Keratinocyte (primary cell): ENCODE measurements around the gene DLGAP1. TPM values are rescaled to one million over a fixed set of nuclear protein-coding genes. Genes with fewer than 3 reads are reported as not detected.

ENCODE experiments used
- DNase-seq: peaks from one replicate; pipeline ENCODE4 v3.0.0-alpha.2; 2011; ENCODE audit warnings: low read depth, missing footprints, low spot score
- FAIRE-seq: peaks from 2 replicates; lab custom pipeline; 2011; peaks lifted over from hg19 to GRCh38; lab: Jason Lieb, UNC
- H2AFZ ChIP-seq: 2 replicates; pipeline ENCODE4 v1.6.0; 2012; ENCODE audit warnings: low read length, control low read depth, inconsistent platforms; ENCODE audit not compliant: control insufficient read depth
- H3K27ac ChIP-seq: 2 replicates; pipeline ENCODE4 v1.5.1; 2011; ENCODE audit warnings: low read length; ENCODE audit not compliant: control insufficient read depth, insufficient read depth
- H3K27me3 ChIP-seq: 3 replicates; pipeline ENCODE4 v1.6.0; 2011; ENCODE audit warnings: low read length; ENCODE audit not compliant: control insufficient read depth, insufficient read depth; ENCODE audit errors: extremely low read depth
- H3K36me3 ChIP-seq, 2 experiments: 2 replicates in 1 of 2; 3 replicates in 1 of 2; pipeline ENCODE4 v1.5.1; 2011; ENCODE audit warnings: low read length in 2 of 2, mild to moderate bottlenecking in 1 of 2; ENCODE audit not compliant: control insufficient read depth in 2 of 2, insufficient read depth in 2 of 2; ENCODE audit errors: extremely low read depth in 1 of 2
- H3K4me1 ChIP-seq: 3 replicates; pipeline ENCODE4 v1.5.1; 2011; ENCODE audit warnings: low read length; ENCODE audit not compliant: control insufficient read depth, insufficient read depth; ENCODE audit errors: extremely low read depth
- H3K4me2 ChIP-seq: 3 replicates; pipeline ENCODE4 v1.6.0; 2011; ENCODE audit warnings: low read depth, low read length; ENCODE audit not compliant: control insufficient read depth, insufficient read depth; ENCODE audit errors: extremely low read depth
- H3K4me3 ChIP-seq, 3 experiments: fragments of 200-600 bp in 1 of 3; sonication (generic) in 1 of 3; 2 replicates in 2 of 3; 3 replicates in 1 of 3; pipeline ENCODE4 v1.5.1; 2011 to 2016; ENCODE audit warnings: low read length in 3 of 3, mild to moderate bottlenecking in 3 of 3, control low read depth in 2 of 3, inconsistent platforms in 1 of 3, low read depth in 1 of 3, mixed read lengths in 1 of 3, mixed run types in 1 of 3, moderate library complexity in 1 of 3; ENCODE audit not compliant: control insufficient read depth in 2 of 3, insufficient read depth in 2 of 3; ENCODE audit errors: extremely low read depth in 1 of 3
- H3K79me2 ChIP-seq: 2 replicates; pipeline ENCODE4 v1.6.0; 2012; ENCODE audit warnings: low read length; ENCODE audit not compliant: control insufficient read depth, insufficient read depth
- H3K9ac ChIP-seq: 3 replicates; pipeline ENCODE4 v1.6.0; 2011; ENCODE audit warnings: low read length; ENCODE audit not compliant: control insufficient read depth, insufficient read depth; ENCODE audit errors: extremely low read depth
- H3K9me1 ChIP-seq: 3 replicates; pipeline ENCODE4 v1.6.0; 2011; ENCODE audit warnings: low read length; ENCODE audit not compliant: control insufficient read depth, insufficient read depth; ENCODE audit errors: extremely low read depth
- H3K9me3 ChIP-seq: 2 replicates; pipeline ENCODE4 v1.5.1; 2012; ENCODE audit warnings: low read depth, low read length; ENCODE audit not compliant: control insufficient read depth
- H4K20me1 ChIP-seq: 3 replicates; pipeline ENCODE4 v1.6.0; 2011; ENCODE audit warnings: low read length; ENCODE audit not compliant: control insufficient read depth, insufficient read depth; ENCODE audit errors: extremely low read depth
- CTCF ChIP-seq, 3 experiments: IDR thresholded peaks in 1 of 3; conservative IDR thresholded peaks in 1 of 3; optimal IDR thresholded peaks in 1 of 3; 2 replicates in 2 of 3; 3 replicates in 1 of 3; pipeline versions ENCODE3 to v1.5.1; 2011; ENCODE audit warnings: low read length in 3 of 3, mild to moderate bottlenecking in 3 of 3, moderate library complexity in 2 of 3, control low read depth in 1 of 3, inconsistent platforms in 1 of 3; ENCODE audit not compliant: insufficient read depth in 2 of 3; ENCODE audit errors: extremely low read depth in 1 of 3
- EZH2 ChIP-seq: IDR thresholded peaks from one replicate; pipeline ENCODE4 v1.6.1; 2012; ENCODE audit warnings: inconsistent platforms, mild to moderate bottlenecking, low read length, moderate library complexity
- dilution Hi-C: fragments of 300-500 bp; cut with MboI; formaldehyde crosslinking; loops from one replicate; pipeline ENCODE4 v1.7.0; 2020; ENCODE audit warnings: low sequenced_read_pairs; ENCODE audit not compliant: extremely low pct_ligation_motif_present
- polyA plus RNA-seq, 5 experiments: library from polyadenylated mRNA; depleted of rRNA in 3 of 5; stranded (reverse) in 3 of 5; stranded (forward) in 1 of 5; unstranded in 1 of 5; fragments of >200 nt; gene quantifications; 1 replicate in 1 of 5; 2 replicates in 3 of 5; 3 replicates in 1 of 5; pipeline versions ENCODE4 v1.2.1 to v1.2.3, GENCODE V29; 2011 to 2012; ENCODE audit warnings: missing spikeins in 2 of 5, low read depth in 1 of 5, low replicate concordance in 1 of 5

Gene DLGAP1
- polyA plus RNA-seq, 1 donor (not counting 4 experiments of a cell fraction or from before 2014, with no cell fraction given), result not detected

DNA sequence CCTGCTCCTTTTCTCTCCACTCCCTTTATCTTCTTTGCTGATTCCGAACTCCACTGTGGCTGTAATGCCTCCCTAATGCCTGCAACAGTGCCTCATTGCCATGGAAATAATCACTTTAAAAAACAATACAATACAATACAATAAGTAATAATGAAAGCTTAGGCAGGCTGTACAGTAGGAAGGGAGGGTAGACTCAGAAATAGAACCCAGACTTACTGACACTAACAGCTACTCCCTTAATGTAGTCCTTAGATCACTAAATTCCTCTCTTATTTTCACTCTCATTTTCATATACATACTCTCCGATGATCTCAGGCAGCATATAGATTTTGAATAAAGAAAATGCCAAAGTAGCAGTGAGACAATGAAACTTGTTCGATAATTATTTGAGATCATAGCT is 70.2 kb downstream of the DLGAP1 start:
- Histone ChIP-seq H3K4me1 (no peaks in the 10 kb centered on the region), H3K9ac (no peak overlapping the region), H3K27me3 (no peaks in the 10 kb centered on the region), H3K27ac (no peak overlapping the region), H2AFZ (no peak overlapping the region), H3K4me3 (no peak overlapping the region), H3K79me2 (no peaks in the 10 kb centered on the region), H3K36me3 (no peaks in the 10 kb centered on the region), H4K20me1 (no peaks in the 10 kb centered on the region), H3K4me2 (no peak overlapping the region), H3K9me1 (no peaks in the 10 kb centered on the region), H3K9me3 (peaks cover 2% of the 10 kb centered on the region)
- dilution Hi-C loops, result no loop called here
- FAIRE-seq (no peak), DNase-seq (no peak)
- TF ChIP-seq EZH2 (no peak), CTCF (optimal IDR thresholded peaks at IDR 0.05 in 1 of 3, IDR thresholded peaks at IDR 0.05 in 1 of 3, conservative IDR thresholded peaks at IDR 0.05 in 1 of 3; ENCODE audit: extremely low read depth in 1 of 3, insufficient read depth in 2 of 3, low read length in 3 of 3) (no peak)

DNA sequence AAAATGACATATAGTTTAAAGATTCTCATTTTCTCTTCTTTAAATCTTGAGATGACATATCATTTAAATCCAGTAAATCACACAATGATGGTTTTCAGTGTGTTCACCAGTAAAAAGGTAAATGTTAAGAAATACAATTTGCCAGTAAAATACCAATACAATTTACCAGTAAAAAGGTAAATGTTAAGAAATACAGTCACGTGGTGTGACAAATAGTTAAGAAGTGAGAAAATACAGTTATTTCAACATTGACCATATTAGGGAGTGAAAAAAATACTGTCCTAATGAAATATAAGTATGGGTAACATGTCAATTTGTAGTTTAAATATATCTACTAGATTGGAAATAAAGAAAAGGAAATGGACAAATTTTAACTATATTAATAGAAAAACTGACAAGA is 80.5 kb downstream of the DLGAP1 start:
- dilution Hi-C loops, result no loop called here

More for the DNA sequence above, 80.5 kb downstream of the DLGAP1 start:
- Histone ChIP-seq H3K9me3 (no peaks in the 10 kb centered on the region), H3K27me3 (no peaks in the 10 kb centered on the region), H3K79me2 (no peaks in the 10 kb centered on the region), H3K9me1 (no peaks in the 10 kb centered on the region), H3K4me1 (no peaks in the 10 kb centered on the region), H4K20me1 (no peaks in the 10 kb centered on the region), H3K4me2 (no peak overlapping the region), H3K9ac (no peak overlapping the region), H3K4me3 (no peak overlapping the region), H2AFZ (no peak overlapping the region), H3K36me3 (no peaks in the 10 kb centered on the region), H3K27ac (no peak overlapping the region)
- TF ChIP-seq CTCF (optimal IDR thresholded peaks at IDR 0.05 in 1 of 3, IDR thresholded peaks at IDR 0.05 in 1 of 3, conservative IDR thresholded peaks at IDR 0.05 in 1 of 3; ENCODE audit: extremely low read depth in 1 of 3, insufficient read depth in 2 of 3, low read length in 3 of 3), result no peak
- DNase-seq, result no peak
- no peak for FAIRE-seq
